GM12878 (cell line): Measurements from ENCODE around the gene ASCC3. TPM values are rescaled to one million over a fixed set of nuclear protein-coding genes. Genes with fewer than 3 reads are reported as not detected.

Source experiments
- CHD4 ChIP-seq: fragments of 200-600 bp; sonication (generic); IDR thresholded peaks from 2 replicates; pipeline ENCODE4 v1.6.1; 2016; ENCODE audit warnings: mild to moderate bottlenecking
- EED ChIP-seq: sonication (generic); IDR thresholded peaks from 2 replicates; pipeline ENCODE4 v1.6.1; 2016; ENCODE audit warnings: antibody characterized with exemption, low read depth
- FOXM1 ChIP-seq: IDR thresholded peaks from 2 replicates; pipeline ENCODE4 v1.6.1; 2012; ENCODE audit warnings: low read depth, mild to moderate bottlenecking, inconsistent platforms, low read length, moderate library complexity
- KAT2A ChIP-seq: conservative IDR thresholded peaks from 2 replicates; pipeline ENCODE4 v1.6.1; 2011; ENCODE audit warnings: low read depth, low read length; ENCODE audit not compliant: control insufficient read depth
- KDM1A ChIP-seq: fragments of 200-600 bp; sonication (generic); IDR thresholded peaks from 2 replicates; pipeline ENCODE4 v1.6.1; 2016; ENCODE audit warnings: borderline replicate concordance
- PAX8 ChIP-seq: fragments of 450-650 bp; IDR thresholded peaks from 2 replicates; pipeline ENCODE4 v1.6.1; 2017; ENCODE audit warnings: mild to moderate bottlenecking, moderate library complexity
- RB1 ChIP-seq: fragments of 450-650 bp; formaldehyde crosslinking; IDR thresholded peaks from 2 replicates; pipeline ENCODE4 v1.6.1; 2017; ENCODE audit warnings: mild to moderate bottlenecking, borderline replicate concordance
- RCOR1 ChIP-seq: conservative IDR thresholded peaks from 2 replicates; pipeline ENCODE4 v1.6.1; 2012; ENCODE audit warnings: low read depth, low read length, improper control_type of control experiment
- SMAD1 ChIP-seq: fragments of 450-650 bp; IDR thresholded peaks from 2 replicates; pipeline ENCODE4 v1.6.1; 2018; ENCODE audit warnings: mild to moderate bottlenecking, low read depth; ENCODE audit not compliant: partially characterized antibody
- SMARCA5 ChIP-seq: fragments of 450-650 bp; IDR thresholded peaks from 2 replicates; pipeline ENCODE4 v1.6.1; 2017; ENCODE audit warnings: mild to moderate bottlenecking
- TCF12 ChIP-seq: IDR thresholded peaks from 2 replicates; pipeline ENCODE4 v1.6.1; 2011; ENCODE audit warnings: low read depth, mild to moderate bottlenecking, low read length
- ZBTB40 ChIP-seq: fragments of 450-650 bp; IDR thresholded peaks from 2 replicates; pipeline ENCODE4 v1.6.1; 2016; ENCODE audit warnings: mild to moderate bottlenecking, moderate library complexity, borderline replicate concordance
- ZNF687 ChIP-seq: fragments of 450-650 bp; IDR thresholded peaks from 2 replicates; pipeline ENCODE4 v1.6.1; 2017; ENCODE audit warnings: mild to moderate bottlenecking, moderate library complexity
- ZZZ3 ChIP-seq: IDR thresholded peaks from 2 replicates; pipeline ENCODE4 v1.6.1; 2011; ENCODE audit warnings: low read depth; ENCODE audit not compliant: control insufficient read depth, insufficient read length
- polyA plus RNA-seq, 11 experiments: library from polyadenylated mRNA; depleted of rRNA in 4 of 11; unstranded in 6 of 11; stranded (reverse) in 5 of 11; fragments of >200 nt; fragmentation: Nextera tagmentation in 4 of 11; fragmentation: Illumina TruSeq in 1 of 11; extraction: Ambion mirVana in 4 of 11; extraction: Trizol in 1 of 11; gene quantifications; 1 replicate in 1 of 11; 2 replicates in 10 of 11; pipeline versions ENCODE4 v1.2.1 to v1.2.3, GENCODE V29; 2011 to 2016; ENCODE audit warnings: inconsistent platforms in 2 of 11, missing spikeins in 2 of 11, low read depth in 1 of 11
- total RNA-seq, 4 experiments: library from RNA; depleted of rRNA in 3 of 4; stranded (reverse); fragments of >200 nt in 3 of 4; fragmentation: Illumina TruSeq in 1 of 4; extraction: Trizol in 1 of 4; gene quantifications; 2 replicates each; pipeline versions ENCODE4 v1.2.1 to v1.2.3, GENCODE V29; 2013 to 2021

Gene ASCC3
- total and polyA plus RNA-seq, 10 of the 15 experiments (the other 5 are each of a cell fraction or from before 2014, with no cell fraction given) = 19.9 to 76.2 (median 55.9) TPM

- TF ChIP-seq ZBTB40 = no peak
- no peak for TF ChIP-seq ZZZ3
- TF ChIP-seq PAX8 = no peak
- no peak for TF ChIP-seq ZNF687
- TF ChIP-seq CHD4 = no peak
- TF ChIP-seq FOXM1 = no peak
- no peak for TF ChIP-seq EED
- no peak for TF ChIP-seq RB1
- no peak for TF ChIP-seq TCF12
- TF ChIP-seq SMARCA5 = no peak
- no peak for TF ChIP-seq SMAD1
- no peak for TF ChIP-seq RCOR1
- no peak for TF ChIP-seq KDM1A
- TF ChIP-seq KAT2A = no peak
Observed at GRCh38 chr6:100461278-100461916, 419.7 kb downstream of the ASCC3 start (continued).
